ENCODE measurements around the gene RANBP17.

The RANBP17 gene

DNA sequence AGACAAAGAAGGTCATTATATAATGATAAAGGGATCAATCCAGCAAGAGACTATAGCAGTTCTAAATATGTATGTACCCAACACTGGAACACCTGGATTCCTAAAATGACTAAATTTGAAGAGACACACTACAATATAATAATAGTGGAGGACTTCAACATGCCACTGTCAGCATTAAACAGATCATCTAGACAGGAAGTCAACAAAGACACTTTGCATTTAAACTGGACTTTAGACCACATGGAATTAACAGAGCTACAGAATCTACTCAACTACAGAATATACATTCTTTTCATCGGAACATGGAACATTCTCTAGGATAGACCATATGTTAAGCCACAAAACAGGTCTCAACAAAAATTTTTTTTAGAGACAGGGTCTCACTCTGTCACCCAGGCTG is 388.9 kb downstream of the RANBP17 start:
- TF ChIP-seq, protein P1, sequence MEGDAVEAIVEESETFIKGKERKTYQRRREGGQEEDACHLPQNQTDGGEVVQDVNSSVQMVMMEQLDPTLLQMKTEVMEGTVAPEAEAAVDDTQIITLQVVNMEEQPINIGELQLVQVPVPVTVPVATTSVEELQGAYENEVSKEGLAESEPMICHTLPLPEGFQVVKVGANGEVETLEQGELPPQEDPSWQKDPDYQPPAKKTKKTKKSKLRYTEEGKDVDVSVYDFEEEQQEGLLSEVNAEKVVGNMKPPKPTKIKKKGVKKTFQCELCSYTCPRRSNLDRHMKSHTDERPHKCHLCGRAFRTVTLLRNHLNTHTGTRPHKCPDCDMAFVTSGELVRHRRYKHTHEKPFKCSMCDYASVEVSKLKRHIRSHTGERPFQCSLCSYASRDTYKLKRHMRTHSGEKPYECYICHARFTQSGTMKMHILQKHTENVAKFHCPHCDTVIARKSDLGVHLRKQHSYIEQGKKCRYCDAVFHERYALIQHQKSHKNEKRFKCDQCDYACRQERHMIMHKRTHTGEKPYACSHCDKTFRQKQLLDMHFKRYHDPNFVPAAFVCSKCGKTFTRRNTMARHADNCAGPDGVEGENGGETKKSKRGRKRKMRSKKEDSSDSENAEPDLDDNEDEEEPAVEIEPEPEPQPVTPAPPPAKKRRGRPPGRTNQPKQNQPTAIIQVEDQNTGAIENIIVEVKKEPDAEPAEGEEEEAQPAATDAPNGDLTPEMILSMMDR (conservative IDR thresholded peaks at IDR 0.05; ENCODE audit: low read depth, low read length), result no peak
- H3K4me3 ChIP-seq (ENCODE audit: low read length), result no peak overlapping the region
- no peak for DNase-seq (ENCODE audit: low read depth)

DNA sequence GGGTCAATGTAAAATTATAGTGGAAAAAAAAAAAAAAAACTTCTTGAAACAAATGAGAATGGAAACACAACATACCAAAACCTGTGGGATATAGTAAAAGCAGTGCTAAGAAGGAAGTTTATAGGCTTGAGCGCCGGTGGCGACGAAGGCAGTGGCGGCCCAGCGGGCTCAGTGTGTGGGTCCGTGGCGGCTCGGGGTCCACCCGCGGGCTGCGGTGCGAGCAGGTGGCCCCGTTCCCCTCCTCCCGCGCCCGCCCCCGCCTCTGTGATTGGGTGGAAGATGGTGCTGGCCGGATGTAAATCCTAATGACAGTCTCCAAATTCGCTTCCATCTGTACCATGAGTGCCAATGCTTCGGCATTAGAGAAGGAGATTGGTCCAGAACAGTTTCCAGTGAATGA is 389.7 kb downstream of the RANBP17 start:
- TF ChIP-seq, protein P1 (conservative IDR thresholded peaks at IDR 0.05; ENCODE audit: low read depth, low read length), result no peak
- H3K4me3 ChIP-seq (ENCODE audit: low read length), result no peak overlapping the region
- no peak for DNase-seq (ENCODE audit: low read depth)

DNA sequence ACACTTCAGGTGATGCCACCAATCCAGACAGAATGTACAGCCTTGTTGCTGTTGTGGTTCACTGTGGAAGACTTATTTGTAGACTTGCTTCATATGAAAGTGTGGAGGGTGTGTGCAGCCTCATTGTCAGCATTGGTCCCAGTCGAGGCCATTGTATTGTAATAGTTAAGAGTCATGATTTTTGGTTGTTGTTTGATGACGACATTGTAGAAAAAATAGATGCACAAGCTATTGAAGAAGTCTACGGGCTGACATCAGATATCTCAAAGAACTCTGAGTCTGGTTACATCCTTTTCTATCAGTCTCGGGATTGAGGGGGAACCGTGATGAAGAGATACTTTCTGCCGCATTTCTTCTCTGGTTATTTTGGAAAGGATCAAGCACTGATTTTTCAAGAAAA is 390.9 kb downstream of the RANBP17 start:
- TF ChIP-seq, protein P1 (conservative IDR thresholded peaks at IDR 0.05; ENCODE audit: low read depth, low read length), result no peak
- H3K4me3 ChIP-seq (ENCODE audit: low read length), result no peak overlapping the region
- DNase-seq (ENCODE audit: low read depth), result no peak

DNA sequence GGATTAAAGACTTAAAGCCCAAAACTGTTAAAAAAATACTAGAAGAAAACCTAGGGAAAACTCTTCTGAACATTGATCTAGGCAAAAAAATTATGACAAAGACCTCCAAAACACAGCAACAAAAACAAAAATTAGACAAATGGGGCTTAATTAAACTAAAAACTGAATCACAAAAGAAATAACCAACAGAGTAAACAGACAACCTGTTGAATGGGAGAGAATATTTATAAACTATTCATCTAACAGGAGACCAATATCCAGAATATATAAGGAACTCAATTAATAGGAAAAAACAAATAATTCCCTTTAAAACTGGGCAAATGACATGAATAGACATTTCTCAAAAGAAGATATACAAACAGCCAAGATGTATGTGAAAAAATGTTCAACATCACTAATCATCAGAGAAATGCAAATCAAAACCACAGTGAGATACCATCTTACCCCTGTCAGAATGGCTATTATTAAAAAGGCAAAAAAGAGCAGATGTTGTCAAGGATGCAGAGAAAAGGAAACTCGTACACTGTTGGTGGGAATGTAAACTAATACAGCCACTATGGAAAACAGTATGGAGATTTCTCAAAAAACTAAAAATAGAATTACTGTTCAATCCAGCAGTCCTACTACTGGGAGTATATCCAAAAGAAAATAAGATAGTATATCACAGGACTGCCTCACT is 397.1 kb downstream of the RANBP17 start:
- H3K4me3 ChIP-seq (ENCODE audit: low read length), result no peak overlapping the region
- DNase-seq (ENCODE audit: low read depth), result no peak
- TF ChIP-seq, protein P1 (conservative IDR thresholded peaks at IDR 0.05; ENCODE audit: low read depth, low read length), result no peak

DNA sequence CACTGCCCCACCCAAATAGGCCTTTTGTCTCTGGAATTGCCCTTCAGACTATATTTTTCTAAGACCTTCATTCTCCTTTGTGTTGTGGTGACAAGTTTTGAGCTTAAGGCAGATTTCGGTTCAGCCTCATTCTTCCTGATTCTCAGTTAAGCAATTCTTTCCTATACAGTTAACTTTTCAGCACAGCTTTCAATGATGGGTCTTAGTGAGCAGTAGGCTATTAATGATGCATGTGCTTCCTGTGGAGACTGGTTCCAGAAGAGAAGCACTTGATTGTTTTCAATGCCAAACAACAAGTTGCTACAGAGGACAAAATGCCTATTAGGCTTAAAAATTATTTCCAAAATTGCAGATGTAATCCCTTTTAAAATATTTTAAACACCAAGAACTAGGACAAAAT is 399.5 kb downstream of the RANBP17 start:
- no peak for DNase-seq (ENCODE audit: low read depth)
- H3K4me3 ChIP-seq (ENCODE audit: low read length), result no peak overlapping the region
- TF ChIP-seq, protein P1 (conservative IDR thresholded peaks at IDR 0.05; ENCODE audit: low read depth, low read length), result no peak

DNA sequence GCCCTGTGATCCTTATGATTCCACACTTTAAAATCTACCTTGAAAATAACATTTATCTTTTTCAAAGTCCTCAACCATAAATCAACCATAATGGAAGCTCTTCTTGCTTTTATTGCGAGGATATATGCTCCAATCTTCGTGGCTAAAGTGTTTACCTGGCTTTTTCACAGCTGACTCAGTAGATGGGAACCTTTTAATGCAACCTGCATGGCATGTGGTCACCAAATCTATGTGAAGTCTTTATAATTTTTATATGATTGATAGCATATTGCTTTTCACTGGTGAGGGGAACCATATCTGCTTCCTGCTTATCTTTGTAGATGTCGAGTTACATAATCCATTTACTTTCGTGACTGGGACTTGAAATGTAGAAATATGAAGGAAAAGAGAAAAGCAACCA is 400.1 kb downstream of the RANBP17 start:
- DNase-seq (ENCODE audit: low read depth), result no peak
- TF ChIP-seq, protein P1 (conservative IDR thresholded peaks at IDR 0.05; ENCODE audit: low read depth, low read length), result no peak
- H3K4me3 ChIP-seq (ENCODE audit: low read length), result no peak overlapping the region

DNA sequence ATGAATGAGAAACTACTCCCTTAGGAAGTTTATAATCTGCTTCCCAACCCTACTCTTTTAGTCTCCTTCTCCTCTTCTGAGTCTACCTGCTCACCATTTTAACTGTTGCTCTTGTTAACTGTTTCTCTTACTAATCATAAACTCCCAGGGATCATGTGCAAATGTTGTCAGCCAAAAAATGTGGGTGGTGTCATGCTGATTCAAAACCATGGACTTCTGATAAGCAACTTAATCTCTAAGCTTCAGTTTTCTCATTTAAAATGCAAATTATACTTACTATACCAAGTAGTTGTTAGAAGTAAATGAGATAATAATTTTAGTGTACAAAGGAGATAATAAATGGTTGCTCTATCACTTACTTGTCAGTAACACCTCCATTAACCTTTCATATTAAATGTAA is 401.4 kb downstream of the RANBP17 start:
- TF ChIP-seq, protein P1 (conservative IDR thresholded peaks at IDR 0.05; ENCODE audit: low read depth, low read length), result no peak

More for the DNA sequence above, 401.4 kb downstream of the RANBP17 start:
- no peak overlapping the region for H3K4me3 ChIP-seq (ENCODE audit: low read length)
- no peak for DNase-seq (ENCODE audit: low read depth)
